Left lung (tissue), 10 donors: ENCODE results near the gene AGPAT3. TPM values are rescaled to one million over a fixed set of nuclear protein-coding genes. Genes with fewer than 3 reads are reported as not detected.
A peak's percentile ranks its signal among the peaks of the same experiment; 100 is the strongest.

Source experiments
- ATAC-seq: fragments of 200-7000 bp; cut with Tn5 transposase; one replicate; pipeline ENCODE4 v1.9.1; 2020; ENCODE audit warnings: moderate library complexity
- DNase-seq, 4 donors: peaks; one replicate each; pipeline ENCODE4 v3.0.0-alpha.2; 2013 to 2020
- H3K27ac ChIP-seq, 2 donors: fragments of 200-600 bp; sonication (generic) in 1 of 2; one replicate each; pipeline versions ENCODE4 v1.5.0 to v1.8.0; 2020 to 2021
- H3K27me3 ChIP-seq, 2 donors: fragments of 200-600 bp; sonication (generic) in 1 of 2; one replicate each; pipeline versions ENCODE4 v1.5.0 to v1.8.0; 2020 to 2021
- H3K36me3 ChIP-seq, 2 donors: fragments of 200-600 bp; sonication (generic) in 1 of 2; one replicate each; pipeline versions ENCODE4 v1.5.0 to v1.8.0; 2020 to 2021
- H3K4me1 ChIP-seq, 2 donors: fragments of 200-600 bp; one replicate each; pipeline ENCODE4 v1.8.0; 2021
- H3K4me3 ChIP-seq, 2 donors: fragments of 200-600 bp; sonication (generic) in 1 of 2; one replicate each; pipeline versions ENCODE4 v1.5.0 to v1.8.0; 2020 to 2021; ENCODE audit warnings: mild to moderate bottlenecking in 1 of 2
- H3K9me3 ChIP-seq, 2 donors: fragments of 200-600 bp; sonication (generic) in 1 of 2; one replicate each; pipeline versions ENCODE4 v1.5.0 to v1.8.0; 2020 to 2021
- CTCF ChIP-seq, 2 donors: fragments of 200-600 bp; sonication (generic) in 1 of 2; IDR thresholded peaks; one replicate each; pipeline versions ENCODE4 v1.5.0 to v1.8.0; 2021; ENCODE audit warnings: antibody characterized with exemption in 2 of 2
- intact Hi-C, 2 donors: fragments of 100-400 bp; cut with DNase I; formaldehyde crosslinking; loops; one replicate each; pipeline versions ENCODE4 v1.11.2 to v1.14.2; 2022
- polyA plus RNA-seq, 6 donors: library from polyadenylated mRNA; unstranded; fragments of 120-200 nt; gene quantifications; one replicate each; pipeline ENCODE4 v1.2.1, GENCODE V29; 2013; ENCODE audit not compliant: insufficient read length in 6 of 6
- total RNA-seq, 2 donors: library from RNA; stranded (reverse); fragmentation: NEBNext Ultra II Directional; extraction: Animal tissue kit (Norgen Biotek cat#: 25700); gene quantifications; one replicate each; pipeline ENCODE4 v1.2.1, GENCODE V29; 2021
- donor health status: DM: no; HTN: yes; CAD: no.
- donor health status: DM: no; HTN: no; CAD: no.

The AGPAT3 gene
- total and polyA plus RNA-seq, 8 donors: 37.4 to 111 (median 42.8) TPM

- intact Hi-C loops: no loop called here
- ATAC-seq (no peak), DNase-seq (peak in 1 of 4 donors; percentile 76)
- H3K27ac ChIP-seq: no peak overlapping the region
- TF ChIP-seq CTCF (IDR thresholded peaks at IDR 0.05): no peak
- H3K36me3 ChIP-seq: peaks cover 0 to 64% of the 10 kb centered on the region in 2 donors
- no peak overlapping the region for H3K4me3 ChIP-seq
- H3K4me1 ChIP-seq: peaks cover 5 to 12% of the 10 kb centered on the region in 2 donors
- no peaks in the 10 kb centered on the region for H3K9me3 ChIP-seq
- no peaks in the 10 kb centered on the region for H3K27me3 ChIP-seq
Measured at GRCh38 chr21:43971201-43971991, 106.4 kb downstream of the AGPAT3 start.

DNA sequence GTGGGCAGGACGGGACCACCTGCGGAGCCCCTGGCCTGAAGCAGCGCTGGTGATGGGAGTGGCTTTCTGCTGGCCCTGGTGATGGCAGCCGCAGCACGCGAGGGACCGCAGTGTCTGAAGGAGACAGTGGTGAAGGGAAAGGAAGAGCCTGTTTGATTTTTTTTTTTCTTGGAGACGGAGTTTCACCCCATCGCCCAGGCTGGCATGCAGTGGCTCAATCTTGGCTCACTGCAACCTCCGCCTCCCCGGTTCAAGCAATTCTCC, 106.9 kb downstream of the AGPAT3 start:
- no peak for TF ChIP-seq CTCF (IDR thresholded peaks at IDR 0.05)
- no peak for ATAC-seq
- H3K36me3 ChIP-seq: peaks cover 0 to 60% of the 10 kb centered on the region in 2 donors
- H3K4me3 ChIP-seq: no peak overlapping the region
- H3K9me3 ChIP-seq: no peaks in the 10 kb centered on the region
- H3K4me1 ChIP-seq: peaks cover 5 to 12% of the 10 kb centered on the region in 2 donors
- intact Hi-C loops: no loop called here
- no peak overlapping the region for H3K27ac ChIP-seq
- DNase-seq: peak in 1 of 4 donors; percentile 69
- H3K27me3 ChIP-seq: no peaks in the 10 kb centered on the region

GRCh38 chr21:43972850-43973633, 108.0 kb downstream of the AGPAT3 start:
- TF ChIP-seq CTCF (IDR thresholded peaks at IDR 0.05): no peak
- Histone ChIP-seq H3K4me3 (no peak overlapping the region), H3K27ac (peak overlapping the region in 1 of 2 donors; percentile 48), H3K36me3 (peaks cover 0 to 67% of the 10 kb centered on the region in 2 donors), H3K4me1 (peaks cover 5 to 12% of the 10 kb centered on the region in 2 donors), H3K9me3 (no peaks in the 10 kb centered on the region), H3K27me3 (no peaks in the 10 kb centered on the region)
- ATAC-seq (peak; percentile 62), DNase-seq (peak in 3 of 4 donors; percentile 36 to 72 (median 67))
- intact Hi-C loops: no loop called here

DNA sequence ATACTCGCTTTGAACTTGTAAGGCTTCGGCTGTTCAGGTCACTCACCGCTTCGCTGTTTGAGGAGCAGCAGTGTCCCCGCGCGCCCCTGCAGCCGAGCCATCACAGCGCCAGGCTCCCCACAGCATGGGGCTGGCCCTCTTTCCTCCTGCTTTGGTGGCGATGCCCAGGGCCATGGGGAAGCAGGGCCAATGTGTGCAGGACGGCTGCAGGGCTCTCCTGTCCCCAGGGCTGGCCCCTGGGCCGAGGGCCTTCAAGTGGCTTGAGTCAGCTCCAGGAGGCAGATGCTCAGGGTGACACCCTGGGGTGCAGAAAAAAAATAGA, 108.6 kb downstream of the AGPAT3 start:
- Histone ChIP-seq H3K9me3 (no peaks in the 10 kb centered on the region), H3K27me3 (no peaks in the 10 kb centered on the region), H3K4me1 (peaks cover 5 to 12% of the 10 kb centered on the region in 2 donors), H3K27ac (no peak overlapping the region), H3K36me3 (peaks cover 0 to 69% of the 10 kb centered on the region in 2 donors), H3K4me3 (no peak overlapping the region)
- DNase-seq: no peak
- intact Hi-C loops: no loop called here
- no peak for TF ChIP-seq CTCF (IDR thresholded peaks at IDR 0.05)
- no peak for ATAC-seq

- DNase-seq: peak in 1 of 4 donors; percentile 31
- ATAC-seq: no peak
- intact Hi-C loops: loop anchor here in 1 of 2 donors (5.0 kb wide), 1 partner anchor 163 kb away; no protein-coding TSS in a partner anchor
- no peak for TF ChIP-seq CTCF (IDR thresholded peaks at IDR 0.05)
- Histone ChIP-seq H3K27me3 (no peaks in the 10 kb centered on the region), H3K9me3 (no peaks in the 10 kb centered on the region), H3K27ac (no peak overlapping the region), H3K36me3 (peaks cover 0 to 68% of the 10 kb centered on the region in 2 donors), H3K4me1 (peaks cover 5 to 12% of the 10 kb centered on the region in 2 donors), H3K4me3 (no peak overlapping the region)
Measured at GRCh38 chr21:43974791-43975468, 109.9 kb downstream of the AGPAT3 start.
